GM23248 (cell line): Measurements from ENCODE around the gene GPC3. TPM values are rescaled to one million over a fixed set of nuclear protein-coding genes. Genes with fewer than 3 reads are reported as not detected.
A peak's percentile ranks its signal among the peaks of the same experiment; 100 is the strongest.

Experiments
- DNase-seq: peaks from one replicate; pipeline ENCODE4 v3.0.0-alpha.2; 2015
- H2AFZ ChIP-seq: fragments of 200-600 bp; sonication (generic); 2 replicates; pipeline ENCODE4 v1.6.1; 2016; ENCODE audit warnings: antibody characterized with exemption
- H3F3A ChIP-seq: fragments of 200-600 bp; sonication (generic); 2 replicates; pipeline ENCODE4 v1.6.1; 2016; ENCODE audit warnings: mild to moderate bottlenecking, antibody characterized with exemption, mixed run types; ENCODE audit not compliant: insufficient read depth
- H3K27ac ChIP-seq: fragments of 200-600 bp; sonication (generic); 2 replicates; pipeline ENCODE4 v1.5.1; 2016; ENCODE audit warnings: mild to moderate bottlenecking
- H3K27me3 ChIP-seq: fragments of 200-600 bp; sonication (generic); replicated peaks from 2 replicates; pipeline ENCODE4 v1.6.1; 2016; ENCODE audit warnings: mild to moderate bottlenecking; ENCODE audit not compliant: insufficient read depth
- H3K36me3 ChIP-seq: fragments of 200-600 bp; sonication (generic); 2 replicates; pipeline ENCODE4 v1.6.1; 2016; ENCODE audit warnings: low read depth, mild to moderate bottlenecking
- H3K4me1 ChIP-seq: fragments of 200-600 bp; sonication (generic); 2 replicates; pipeline ENCODE4 v1.6.1; 2016; ENCODE audit warnings: mild to moderate bottlenecking; ENCODE audit not compliant: insufficient read depth
- H3K4me2 ChIP-seq: fragments of 200-600 bp; sonication (generic); one replicate; pipeline ENCODE4 v1.6.1; 2016; ENCODE audit warnings: mild to moderate bottlenecking; ENCODE audit not compliant: unreplicated experiment
- H3K4me3 ChIP-seq: fragments of 200-600 bp; sonication (generic); 2 replicates; pipeline ENCODE4 v1.5.1; 2016; ENCODE audit warnings: mild to moderate bottlenecking
- H3K79me2 ChIP-seq: fragments of 200-600 bp; sonication (generic); 2 replicates; pipeline ENCODE4 v1.6.1; 2016; ENCODE audit warnings: mild to moderate bottlenecking; ENCODE audit not compliant: insufficient read depth
- H3K9ac ChIP-seq: fragments of 200-600 bp; sonication (generic); 2 replicates; pipeline ENCODE4 v1.6.1; 2016; ENCODE audit warnings: mild to moderate bottlenecking
- H3K9me2 ChIP-seq: fragments of 200-600 bp; sonication (generic); 2 replicates; pipeline ENCODE4 v1.6.1; 2016; ENCODE audit warnings: mixed run types, mild to moderate bottlenecking, moderate library complexity; ENCODE audit not compliant: insufficient read depth
- H3K9me3 ChIP-seq: fragments of 200-600 bp; sonication (generic); one replicate; pipeline ENCODE4 v1.6.1; 2017; ENCODE audit warnings: low read depth
- H4K20me1 ChIP-seq: fragments of 200-600 bp; sonication (generic); 2 replicates; pipeline ENCODE4 v1.6.0; 2016; ENCODE audit not compliant: insufficient read depth
- EZH2 ChIP-seq: fragments of 200-600 bp; sonication (generic); IDR thresholded peaks from 2 replicates; pipeline ENCODE4 v1.6.1; 2018; ENCODE audit warnings: antibody characterized with exemption, mild to moderate bottlenecking; ENCODE audit not compliant: insufficient read depth, poor library complexity, severe bottlenecking
- EZH2phosphoT487 ChIP-seq: fragments of 200-600 bp; sonication (generic); IDR thresholded peaks from 2 replicates; pipeline ENCODE4 v1.6.1; 2018; ENCODE audit warnings: antibody characterized with exemption, moderate library complexity, mild to moderate bottlenecking, low read depth; ENCODE audit not compliant: insufficient read depth
- WGBS, 2 experiments: methylation state at CpG; one replicate each; pipeline ENCODE4 v1.1.6; 2015 to 2017; ENCODE audit warnings: low lambda C conversion rate in 2 of 2, low coverage in 1 of 2; ENCODE audit errors: missing lambda C conversion rate in 2 of 2; 5-methylcytosine and 5-hydroxymethylcytosine counted together
- in situ Hi-C: fragments of 300-500 bp; cut with MboI; formaldehyde crosslinking; loops from 2 replicates; pipeline ENCODE4 v1.15.0; 2020
- polyA plus RNA-seq: library from polyadenylated mRNA; unstranded; fragments of >200 nt; fragmentation: Nextera tagmentation; extraction: Ambion mirVana; gene quantifications from 2 replicates; pipeline ENCODE4 v1.2.1, GENCODE V29; 2016
- total RNA-seq: library from RNA; depleted of rRNA; stranded (reverse); fragments of >200 nt; shearing (Covaris generic); gene quantifications from 2 replicates; pipeline ENCODE4 v1.2.3, GENCODE V29; 2014

GPC3 gene
- total and polyA plus RNA-seq, 2 experiments from 2014 or later, result not detected

DNA sequence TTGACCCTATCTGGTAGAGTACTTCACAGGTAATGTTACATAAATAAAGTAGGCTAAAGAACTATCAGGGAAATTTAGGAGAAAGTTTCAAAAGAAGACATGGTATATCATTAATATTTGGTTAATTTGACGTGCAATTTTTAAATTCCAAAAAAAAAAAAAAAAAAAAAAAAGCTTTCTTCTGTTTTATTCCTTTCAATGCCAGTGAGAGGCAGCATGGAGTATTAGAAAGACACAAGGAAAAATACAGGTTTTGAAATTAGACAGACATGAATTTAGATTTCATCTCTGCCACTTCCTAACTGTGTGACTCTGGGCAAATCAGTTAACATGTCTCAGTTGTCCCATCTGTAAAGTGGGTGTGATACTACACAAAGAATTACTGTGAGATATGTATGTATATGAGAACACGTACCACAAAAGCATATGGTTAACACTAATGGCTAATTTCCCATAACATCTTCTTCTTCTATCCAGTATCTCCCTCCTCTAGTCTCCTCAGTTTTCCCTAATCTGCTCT, 132.5 kb downstream of the GPC3 start:
- WGBS, 2 experiments, result 19 to 55% methylated on average over 1 to 2 of the region's 2 CpGs
- no peaks in the 10 kb centered on the region for H3K9me2 ChIP-seq

DNA sequence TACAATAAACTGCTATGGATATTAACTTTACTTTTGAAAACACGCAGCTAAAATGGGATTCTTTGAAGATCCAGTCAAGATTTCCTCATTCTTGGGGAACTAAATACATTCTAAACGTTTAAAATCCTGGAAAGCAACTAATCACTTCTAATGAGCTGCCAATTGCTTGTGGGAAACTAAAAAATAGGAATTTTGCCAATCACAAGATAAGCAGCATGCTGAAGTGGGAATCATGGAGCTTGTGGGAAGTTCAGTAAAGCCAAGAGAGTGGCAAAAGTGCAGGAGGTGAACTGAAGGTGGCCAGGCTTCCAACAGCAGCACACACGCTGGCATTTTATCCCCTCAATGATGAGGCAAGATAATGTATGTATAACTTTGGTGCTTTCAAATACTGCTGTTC, 133.0 kb downstream of the GPC3 start:
- WGBS, 2 experiments, result 20 to 32% methylated on average over 3 of the region's 3 CpGs
- DNase-seq, result no peak
- H3K27ac ChIP-seq, result no peak overlapping the region
- no peak overlapping the region for H3K4me3 ChIP-seq
- H3K4me2 ChIP-seq, result no peak overlapping the region
- H4K20me1 ChIP-seq, result no peaks in the 10 kb centered on the region
- H3F3A ChIP-seq, result no peaks in the 10 kb centered on the region
- H3K79me2 ChIP-seq, result no peaks in the 10 kb centered on the region
- H2AFZ ChIP-seq, result no peak overlapping the region
- H3K9me2 ChIP-seq, result no peaks in the 10 kb centered on the region
- H3K9me3 ChIP-seq, result no peaks in the 10 kb centered on the region
- no peak overlapping the region for H3K9ac ChIP-seq
- no peaks in the 10 kb centered on the region for H3K27me3 ChIP-seq
- no peaks in the 10 kb centered on the region for H3K4me1 ChIP-seq
- H3K36me3 ChIP-seq, result no peaks in the 10 kb centered on the region
- in situ Hi-C loops, result no loop called here
- no peak for TF ChIP-seq EZH2phosphoT487
- TF ChIP-seq EZH2, result no peak

More for the DNA sequence above, 132.5 kb downstream of the GPC3 start:
- no peak overlapping the region for H3K4me3 ChIP-seq
- H3K27ac ChIP-seq, result no peak overlapping the region
- TF ChIP-seq EZH2 (no peak), EZH2phosphoT487 (no peak)
- H4K20me1 ChIP-seq, result no peaks in the 10 kb centered on the region
- no peaks in the 10 kb centered on the region for H3F3A ChIP-seq
- peak; percentile 6 for DNase-seq
- H3K36me3 ChIP-seq, result no peaks in the 10 kb centered on the region
- no peaks in the 10 kb centered on the region for H3K79me2 ChIP-seq
- H3K4me1 ChIP-seq, result no peaks in the 10 kb centered on the region
- no peaks in the 10 kb centered on the region for H3K27me3 ChIP-seq
- no peaks in the 10 kb centered on the region for H3K9me3 ChIP-seq
- H2AFZ ChIP-seq, result no peak overlapping the region
- in situ Hi-C loops, result no loop called here
- H3K9ac ChIP-seq, result no peak overlapping the region
- no peak overlapping the region for H3K4me2 ChIP-seq

DNA sequence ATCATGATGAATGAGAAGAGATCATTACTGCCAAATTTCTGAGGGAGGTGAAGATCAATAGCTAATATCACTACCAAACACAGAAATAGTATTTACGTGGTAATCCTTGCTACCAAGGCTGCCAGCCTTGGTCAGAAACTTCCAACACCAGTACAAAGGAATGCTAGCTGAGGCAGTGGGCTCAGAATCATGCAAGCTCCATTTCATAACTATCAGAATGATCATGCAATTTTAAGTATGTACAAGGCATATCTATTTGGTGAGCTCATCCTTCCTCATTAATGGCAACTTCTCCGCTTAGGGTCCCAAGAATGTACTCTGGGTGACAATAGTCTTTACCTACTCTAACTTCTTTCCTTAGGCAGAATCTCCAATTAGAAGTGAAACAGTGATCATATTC, 135.0 kb downstream of the GPC3 start:
- no peak overlapping the region for H3K4me2 ChIP-seq
- H3F3A ChIP-seq, result no peaks in the 10 kb centered on the region
- no peak overlapping the region for H2AFZ ChIP-seq
- H3K4me3 ChIP-seq, result no peak overlapping the region
- H3K27me3 ChIP-seq, result no peaks in the 10 kb centered on the region
- H4K20me1 ChIP-seq, result no peaks in the 10 kb centered on the region
- in situ Hi-C loops, result no loop called here
- H3K4me1 ChIP-seq, result no peaks in the 10 kb centered on the region
- no peaks in the 10 kb centered on the region for H3K9me2 ChIP-seq
- WGBS, 2 experiments, result 64 to 72% methylated on average over 2 of the region's 2 CpGs
- no peaks in the 10 kb centered on the region for H3K79me2 ChIP-seq
- H3K9ac ChIP-seq, result no peak overlapping the region
- H3K9me3 ChIP-seq, result no peaks in the 10 kb centered on the region
- no peaks in the 10 kb centered on the region for H3K36me3 ChIP-seq
- H3K27ac ChIP-seq, result no peak overlapping the region
- no peak for TF ChIP-seq EZH2
- no peak for TF ChIP-seq EZH2phosphoT487
- DNase-seq, result no peak

DNA sequence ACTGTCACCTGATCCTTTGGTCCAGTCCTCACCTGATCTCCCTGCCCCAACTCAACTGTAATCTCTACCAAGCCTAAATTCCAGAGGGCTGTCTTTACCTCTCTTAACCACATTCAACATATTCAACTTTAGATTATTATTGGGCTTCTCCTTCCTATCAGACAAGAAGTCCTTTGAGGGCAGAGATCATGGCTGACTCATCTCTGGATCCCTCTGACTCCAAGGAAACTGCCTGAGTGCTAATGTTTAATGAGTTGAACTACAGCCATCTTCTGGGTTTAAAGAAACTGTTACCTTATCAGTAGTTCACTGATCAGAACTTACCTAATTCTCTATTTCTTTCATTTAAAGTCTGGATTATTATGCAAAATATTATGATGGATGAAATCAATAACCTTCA, 135.7 kb downstream of the GPC3 start:
- Histone ChIP-seq H3K9me3 (no peaks in the 10 kb centered on the region), H3K4me1 (no peaks in the 10 kb centered on the region), H3K9me2 (no peaks in the 10 kb centered on the region), H3F3A (no peaks in the 10 kb centered on the region), H2AFZ (no peak overlapping the region), H4K20me1 (no peaks in the 10 kb centered on the region), H3K9ac (no peak overlapping the region), H3K27me3 (no peaks in the 10 kb centered on the region), H3K36me3 (no peaks in the 10 kb centered on the region), H3K79me2 (no peaks in the 10 kb centered on the region), H3K4me2 (no peak overlapping the region), H3K4me3 (no peak overlapping the region), H3K27ac (no peak overlapping the region)
- no peak for DNase-seq
- TF ChIP-seq EZH2phosphoT487 (no peak), EZH2 (no peak)
- in situ Hi-C loops, result no loop called here
